ENCODE results near the gene ZNF93. TPM values are rescaled to one million over a fixed set of nuclear protein-coding genes. Genes with fewer than 3 reads are reported as not detected.
"Not testable (repeated sequence)": the region's sequence is repeated elsewhere in the genome, so short reads cannot be mapped to it uniquely, and the experiment has no call there.

ZNF93 gene
- 6.3 TPM for total RNA-seq (2013)
- polyA plus RNA-seq (1 to 10 TPM; 2.4 to 4.6 (median 2.8) TPM), polyA minus RNA-seq (2.5 and 3.0 TPM in 2 replicates), total RNA-seq (0.81 to 5.5 (median 3.0) reads per million in 11 experiments)

- peaks cover 12% of the 10 kb centered on the region for H3K4me1 Mint-ChIP-seq
- peaks cover 0 to 16% of the 10 kb centered on the region in 2 donors for H3K36me3 ChIP-seq (replicated peaks in 1 of 2; ENCODE audit: control insufficient read depth in 1 of 2, insufficient read depth in 2 of 2, low read length in 2 of 2)
- peak; percentile 85 to 87 (median 86) for DNase-seq
- peak within 1 kb of the TSS; percentile 78 for H3K9ac ChIP-seq (ENCODE audit: insufficient read depth, low read length, poor library complexity, severe bottlenecking)
- WGBS (ENCODE audit: insufficient coverage) = 0% methylated on average over 32 of the region's 35 CpGs
- H3K4me3 Mint-ChIP-seq = peak within 1 kb of the TSS; percentile 98 to 99
- H3K27me3 Mint-ChIP-seq (ENCODE audit: low read depth in 3 of 3) = peaks cover 0 to 2% (median 0%) of the 10 kb centered on the region in 3 donors
- peaks cover 12 to 18% of the 10 kb centered on the region in 2 donors for H3K4me1 ChIP-seq (ENCODE audit: control insufficient read depth in 1 of 2, insufficient read depth in 2 of 2, low read length in 2 of 2)
- no peak for TF ChIP-seq CTCF (IDR thresholded peaks at IDR 0.05)
- peaks cover 22 to 32% of the 10 kb centered on the region in 2 donors for H3K36me3 Mint-ChIP-seq
- intact Hi-C loops (cut with micrococcal nuclease) = loop anchor here in 1 of 2 donors (2.0 to 10.0 kb wide), 4 partner anchors 34 to 236 kb away; partner anchors contain the start of genes ATP13A1, ZNF101 and ZNF506
- H3K79me2 ChIP-seq (ENCODE audit: insufficient read depth, low read length) = peaks cover 42% of the 10 kb centered on the region
- peaks cover 54 to 94% (median 83%) of the 10 kb centered on the region in 7 donors for H3K9me3 Mint-ChIP-seq
- H3K9me3 ChIP-seq (replicated peaks in 1 of 2; ENCODE audit: control insufficient read depth in 1 of 2, insufficient read depth in 1 of 2, low read length in 2 of 2) = peaks cover 66 to 80% of the 10 kb centered on the region in 2 donors
- peak within 1 kb of the TSS; percentile 80 to 93 (median 90) for H3K27ac Mint-ChIP-seq
- H3K4me3 ChIP-seq (replicated peaks in 1 of 3; ENCODE audit: low read depth in 2 of 3, low read length in 3 of 3) = peak within 1 kb of the TSS; percentile 68 to 94 (median 88)
- peak within 1 kb of the TSS; percentile 82 to 86 for H3K27ac ChIP-seq (ENCODE audit: low read depth in 1 of 2, low read length in 2 of 2)
- H2AFZ ChIP-seq (ENCODE audit: insufficient read depth, low read depth, low read length, poor library complexity, severe bottlenecking) = peak within 1 kb of the TSS; percentile 95
- H3K27me3 ChIP-seq (ENCODE audit: control insufficient read depth in 2 of 2, insufficient read depth in 2 of 2, low read length in 2 of 2) = no peaks in the 10 kb centered on the region
- peak within 1 kb of the TSS; percentile 96 for H3K4me2 ChIP-seq (replicated peaks; ENCODE audit: extremely low read depth, low read length, poor library complexity, severe bottlenecking)
- H4K20me1 ChIP-seq (ENCODE audit: insufficient read depth, low read length) = no peaks in the 10 kb centered on the region
Observed at GRCh38 chr19:19900729-19901444, at the start of gene ZNF93. Gene ZNF93, plus strand, starts transcription at chr19:19900946. Its CDS starts 143 bp downstream, at chr19:19901089.

- H3K4me1 ChIP-seq (ENCODE audit: control insufficient read depth in 1 of 2, insufficient read depth in 2 of 2, low read length in 2 of 2); H3K27me3 Mint-ChIP-seq (ENCODE audit: low read depth in 3 of 3); H3K4me1 Mint-ChIP-seq; H4K20me1 ChIP-seq (ENCODE audit: insufficient read depth, low read length); DNase-seq; H2AFZ ChIP-seq (ENCODE audit: insufficient read depth, low read depth, low read length, poor library complexity, severe bottlenecking); H3K79me2 ChIP-seq (ENCODE audit: insufficient read depth, low read length); H3K27ac Mint-ChIP-seq; H3K4me3 ChIP-seq (replicated peaks in 1 of 3; ENCODE audit: low read depth in 2 of 3, low read length in 3 of 3); H3K36me3 ChIP-seq (replicated peaks in 1 of 2; ENCODE audit: control insufficient read depth in 1 of 2, insufficient read depth in 2 of 2, low read length in 2 of 2); H3K27ac ChIP-seq (ENCODE audit: low read depth in 1 of 2, low read length in 2 of 2); H3K36me3 Mint-ChIP-seq; H3K9ac ChIP-seq (ENCODE audit: insufficient read depth, low read length, poor library complexity, severe bottlenecking); H3K4me3 Mint-ChIP-seq; intact Hi-C loops (cut with micrococcal nuclease); H3K27me3 ChIP-seq (ENCODE audit: control insufficient read depth in 2 of 2, insufficient read depth in 2 of 2, low read length in 2 of 2); H3K4me2 ChIP-seq (replicated peaks; ENCODE audit: extremely low read depth, low read length, poor library complexity, severe bottlenecking): not testable (repeated sequence)
- 10% methylated on average over 2 of the region's 2 CpGs for WGBS (ENCODE audit: insufficient coverage)
- peaks cover 18 to 73% (median 60%) of the 10 kb centered on the region in 7 donors for H3K9me3 Mint-ChIP-seq
- H3K9me3 ChIP-seq (replicated peaks in 1 of 2; ENCODE audit: control insufficient read depth in 1 of 2, insufficient read depth in 1 of 2, low read length in 2 of 2) = peaks cover 54 to 80% of the 10 kb centered on the region in 2 donors
Observed at GRCh38 chr19:19851740-19852139, 49.0 kb upstream of the ZNF93 start.

Data from CD14-positive monocyte (primary cell).